Cortex of kidney (tissue), 1 donor: Measurements from ENCODE around the gene TM2D1.
"Not testable (repeated sequence)": the region's sequence is repeated elsewhere in the genome, so short reads cannot be mapped to it uniquely, and the experiment has no call there.

Experiments
- DNase-seq: peaks from one replicate; lab custom pipeline; 2025; lab: John Stamatoyannopoulos, UW

Gene TM2D1

DNA sequence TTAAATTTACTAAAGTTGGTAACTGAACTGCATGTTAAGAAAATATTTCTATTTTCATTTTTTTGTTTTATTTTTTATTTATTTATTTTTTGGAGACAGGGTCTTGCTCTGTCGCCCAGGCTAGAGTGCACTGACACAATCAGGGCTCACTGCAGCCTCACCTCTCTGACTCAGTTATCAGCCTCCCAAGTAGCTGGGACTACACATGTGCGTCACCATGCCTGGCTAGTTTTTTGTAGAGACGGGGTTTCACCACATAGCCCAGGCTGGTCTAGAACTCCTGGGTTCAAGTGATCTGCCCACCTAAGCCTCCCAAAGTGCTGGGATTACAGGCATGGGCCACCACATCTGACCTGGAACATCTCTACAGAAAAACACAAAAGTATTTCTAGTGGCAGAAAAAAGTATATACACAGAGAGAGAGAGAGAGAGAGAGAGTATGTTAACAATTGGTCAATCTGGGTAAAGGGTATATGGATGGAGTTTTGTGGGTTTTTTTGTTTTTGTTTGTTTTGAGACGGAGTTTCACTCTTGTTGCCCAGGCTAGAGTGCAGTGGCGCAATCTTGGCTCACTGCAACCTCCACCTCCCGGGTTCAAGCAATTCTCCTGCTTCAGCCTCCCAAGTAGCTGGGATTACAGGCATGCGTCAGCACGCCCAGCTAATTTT is 5.8 kb downstream of the TM2D1 start:
- not testable (repeated sequence) for DNase-seq

DNA sequence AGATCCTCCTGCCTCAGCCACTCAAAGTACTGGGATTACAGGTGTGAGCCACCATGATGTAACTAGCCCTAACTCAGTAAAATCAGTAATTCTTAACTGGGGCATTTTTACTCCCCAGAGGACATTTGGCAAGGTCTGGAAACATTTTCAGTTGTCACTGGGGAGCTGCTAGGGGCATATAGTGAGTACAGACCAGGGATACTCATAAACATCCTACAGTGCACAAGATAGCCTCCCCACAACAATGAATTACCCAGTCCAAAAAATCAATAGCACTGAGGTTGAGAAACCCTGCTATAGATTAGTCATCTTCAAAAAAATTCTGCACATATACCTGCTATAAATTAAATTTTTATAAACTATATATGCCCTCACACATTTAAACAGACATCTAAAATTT is 13.0 kb downstream of the TM2D1 start:
- DNase-seq, result no peak

DNA sequence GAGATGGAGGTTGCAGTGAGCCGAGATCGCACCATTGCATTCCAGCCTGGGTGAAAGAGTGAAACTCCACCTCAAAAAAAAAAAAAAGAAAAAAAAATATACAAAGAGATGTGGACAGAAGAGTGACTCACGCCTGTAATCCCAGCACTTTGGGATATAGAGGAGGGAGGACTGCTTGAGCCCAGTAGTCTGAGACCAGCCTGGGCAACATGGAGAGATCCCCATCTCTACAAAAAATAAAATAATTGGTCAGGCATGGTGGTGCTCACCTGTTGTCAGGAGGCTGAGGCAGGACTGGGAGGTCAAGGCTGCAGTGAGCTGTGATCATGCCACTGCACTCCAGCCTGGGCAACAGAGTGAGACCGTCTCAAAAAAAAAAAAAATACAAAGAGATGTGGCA is 13.7 kb downstream of the TM2D1 start:
- not testable (repeated sequence) for DNase-seq

DNA sequence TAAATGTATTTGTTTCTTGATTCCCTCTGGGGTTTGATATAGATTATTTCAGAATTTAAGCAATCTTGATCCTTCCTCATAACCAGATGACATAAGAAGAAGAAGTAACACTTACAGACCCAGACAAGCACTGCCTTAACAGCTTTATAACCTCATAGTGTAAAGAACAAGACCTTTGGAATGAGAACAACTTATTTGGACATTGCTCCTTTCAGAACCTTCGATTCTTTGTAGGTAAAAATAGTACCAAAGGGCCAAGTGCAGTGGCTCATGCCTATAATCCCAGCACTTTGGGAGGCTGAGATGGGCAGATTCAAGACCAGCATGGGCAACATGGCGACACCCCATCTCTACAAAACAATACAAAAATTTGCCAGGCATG is 15.0 kb downstream of the TM2D1 start:
- no peak for DNase-seq

DNA sequence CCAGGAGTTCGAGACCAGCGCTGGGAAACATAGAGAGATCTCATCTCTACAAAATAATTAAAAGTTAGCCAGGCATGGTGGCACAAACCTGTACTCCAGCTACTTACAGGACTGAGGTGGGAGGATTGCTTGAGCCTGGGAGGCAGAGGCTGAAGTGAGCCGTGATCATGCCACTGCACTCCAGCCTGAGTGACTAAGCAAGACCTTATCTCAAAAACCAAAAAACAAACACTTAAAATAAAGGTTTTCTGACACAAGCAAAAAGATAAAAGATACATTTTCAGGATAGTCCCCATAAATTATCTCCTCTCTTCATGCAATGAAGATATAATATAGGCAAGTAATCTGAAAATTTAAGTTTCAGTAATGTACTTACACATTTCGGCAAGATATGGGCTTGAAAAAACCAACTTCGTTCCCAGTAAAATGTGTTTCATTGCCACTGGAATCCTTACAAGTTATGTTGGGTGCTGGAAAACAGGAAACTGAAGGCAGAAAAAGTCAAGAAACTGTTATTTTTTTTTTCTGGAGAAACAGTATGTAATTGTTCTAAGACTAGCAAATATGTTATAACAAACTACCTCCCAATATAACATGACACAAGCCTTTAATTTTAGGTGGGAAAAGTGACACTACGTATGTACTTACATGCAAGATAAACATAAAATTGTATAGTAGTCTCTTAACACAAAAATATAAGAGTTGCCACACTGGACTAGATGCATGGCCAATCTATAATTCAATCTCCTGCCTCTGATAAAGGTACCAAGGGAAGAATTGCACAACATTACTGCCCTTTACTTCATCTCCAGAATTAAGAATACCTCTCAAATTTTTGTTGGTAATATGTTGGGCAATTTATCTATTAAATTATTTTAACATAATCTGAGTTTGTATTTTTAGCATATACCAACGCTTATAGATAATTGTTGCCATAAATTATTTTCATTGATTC is 15.7 kb downstream of the TM2D1 start:
- no peak for DNase-seq

DNA sequence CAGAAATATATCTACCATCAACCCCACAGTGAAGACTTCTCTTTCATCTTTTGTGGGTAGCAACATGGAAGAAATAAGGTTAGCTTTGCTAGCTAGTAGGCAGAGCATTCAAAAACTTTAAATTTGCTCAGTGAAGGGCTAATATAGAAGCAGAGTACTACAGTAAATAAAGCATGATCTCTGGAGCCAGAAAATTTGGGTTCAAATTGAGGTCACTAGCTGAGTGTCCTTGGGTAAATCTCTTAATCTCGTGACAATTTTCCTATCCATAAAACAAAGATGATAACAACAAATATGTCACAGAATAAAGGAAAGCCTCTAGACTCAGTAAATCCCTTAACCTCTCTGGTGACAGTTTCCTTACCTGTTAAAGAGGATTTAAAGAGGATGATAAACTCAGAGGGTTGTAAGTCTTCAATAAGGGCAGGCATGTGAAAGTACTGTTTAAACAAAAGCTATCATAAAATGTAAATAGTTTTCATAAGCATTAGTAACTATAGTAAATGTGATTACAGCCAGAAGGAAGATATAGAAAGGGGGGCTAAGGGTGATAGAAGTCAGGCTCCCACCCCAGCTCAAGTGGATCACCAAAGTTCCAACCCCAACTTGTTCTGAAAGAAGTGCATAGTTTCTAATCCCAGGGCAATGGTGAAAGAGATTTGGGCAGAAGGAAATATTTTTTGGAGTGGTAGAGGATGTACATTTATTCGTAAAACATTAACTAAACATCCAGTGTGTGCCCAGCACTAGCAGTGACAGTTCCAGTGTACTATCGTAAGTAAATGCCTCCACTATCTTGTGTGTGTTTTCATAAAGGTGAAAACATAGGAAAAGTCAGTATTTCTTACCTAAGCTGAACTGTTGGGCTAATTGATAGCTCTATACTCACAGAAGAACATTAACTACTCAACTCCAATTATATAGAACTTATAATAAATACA is 24.8 kb downstream of the TM2D1 start:
- DNase-seq, result no peak

DNA sequence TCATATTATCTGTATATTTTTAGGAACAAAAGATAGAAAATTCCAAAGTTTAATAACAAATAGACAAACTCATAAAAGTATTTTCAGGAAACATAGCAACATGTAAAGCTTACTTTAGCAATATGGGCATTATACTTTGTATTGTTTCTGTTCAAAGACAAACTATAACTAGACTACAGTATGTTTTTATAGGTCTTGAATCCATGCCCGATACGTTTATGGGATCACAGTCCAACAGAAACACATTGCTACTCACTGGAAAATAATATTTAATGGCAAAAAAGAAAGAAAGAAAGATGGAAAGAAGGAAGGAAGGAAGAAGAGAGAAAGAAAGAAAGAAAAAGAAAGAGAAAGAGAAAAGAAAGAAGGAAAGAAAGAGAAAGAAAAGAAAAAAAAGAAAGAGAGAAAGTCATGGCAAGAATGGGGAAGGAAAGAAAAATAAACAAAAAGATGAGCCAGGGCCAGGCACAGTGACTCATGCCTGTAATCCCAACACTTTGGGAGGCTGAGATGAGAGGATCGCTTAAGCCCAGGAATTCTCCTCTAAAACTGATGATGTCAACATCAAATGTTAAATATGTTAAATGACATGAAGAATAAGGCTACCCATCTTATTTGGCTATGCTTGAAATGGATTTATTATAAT is 32.7 kb downstream of the TM2D1 start:
- no peak for DNase-seq

DNA sequence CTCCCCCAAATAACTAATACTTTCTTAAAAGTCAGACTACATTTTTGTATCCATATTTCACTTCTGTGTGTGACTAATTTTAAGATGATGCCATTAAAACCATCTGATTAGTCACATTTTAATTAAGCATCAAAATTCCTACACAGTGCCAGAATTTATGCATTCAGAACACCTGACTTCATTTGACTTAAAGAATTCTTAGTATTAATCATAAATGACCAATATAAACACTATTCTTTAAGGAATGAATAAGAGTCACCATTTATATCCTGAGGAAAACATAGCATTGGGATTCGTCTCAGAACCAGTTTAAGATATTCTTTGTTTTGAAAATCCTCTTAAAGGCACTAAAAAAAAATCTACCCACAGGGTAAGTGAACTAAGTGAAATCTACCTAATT is 37.0 kb downstream of the TM2D1 start:
- DNase-seq, result no peak

DNA sequence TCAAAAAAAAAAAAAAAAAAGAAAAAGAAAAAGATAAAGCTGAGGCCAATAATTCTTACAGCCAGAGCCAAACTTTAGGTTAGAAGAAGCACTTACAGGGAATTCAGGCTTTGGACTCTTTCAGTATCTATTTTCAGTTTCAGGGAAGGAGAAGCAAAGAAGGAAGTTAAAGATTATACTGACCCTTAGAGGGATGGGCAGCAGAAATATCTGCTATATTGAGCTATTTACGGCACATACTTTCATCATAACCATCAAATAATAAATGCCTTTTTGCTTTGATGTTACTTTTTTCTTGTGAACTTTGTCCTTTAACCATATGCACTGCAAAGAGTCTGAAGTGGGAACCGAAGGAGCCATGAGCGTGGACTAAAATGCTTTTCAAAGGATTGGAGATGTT is 42.0 kb downstream of the TM2D1 start:
- DNase-seq, result no peak

DNA sequence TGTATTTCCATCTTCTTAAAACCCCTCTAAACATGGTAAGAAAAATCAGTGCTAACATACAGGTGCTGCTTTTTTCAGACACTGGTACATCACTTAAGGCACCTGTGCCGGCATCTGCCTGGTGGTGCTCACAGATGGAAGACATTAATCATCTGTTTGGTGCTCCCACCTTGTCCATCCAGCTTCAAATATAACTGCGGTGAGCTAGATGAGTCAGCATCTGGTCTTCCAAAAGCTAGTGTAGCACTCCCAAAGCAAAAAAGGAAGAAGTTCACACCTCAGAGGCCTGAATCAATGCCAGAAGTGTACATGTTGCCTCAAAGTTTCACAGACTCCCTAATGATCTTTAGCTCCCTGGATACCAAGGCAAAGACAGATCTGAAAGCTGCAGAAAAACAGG is 44.4 kb downstream of the TM2D1 start:
- DNase-seq, result no peak

DNA sequence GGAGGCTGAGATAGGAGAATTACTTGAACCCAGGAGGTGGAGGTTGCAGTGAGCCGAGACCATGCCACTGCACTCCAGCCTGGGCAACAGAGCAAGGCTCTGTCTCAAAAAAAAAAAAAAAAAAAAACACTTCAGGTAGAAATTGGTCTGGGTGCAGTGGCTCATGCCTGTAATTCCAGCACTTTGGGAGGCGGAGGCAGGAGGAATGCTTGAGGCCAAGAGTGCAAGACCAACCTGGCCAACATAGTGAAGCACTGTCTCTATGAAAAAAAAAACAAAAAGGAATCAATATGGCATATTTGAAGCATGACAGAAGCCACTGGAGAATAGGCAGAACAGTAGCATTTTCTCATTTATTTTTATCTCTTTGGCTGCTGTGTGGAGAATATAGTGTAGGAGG is 48.1 kb downstream of the TM2D1 start:
- not testable (repeated sequence) for DNase-seq

DNA sequence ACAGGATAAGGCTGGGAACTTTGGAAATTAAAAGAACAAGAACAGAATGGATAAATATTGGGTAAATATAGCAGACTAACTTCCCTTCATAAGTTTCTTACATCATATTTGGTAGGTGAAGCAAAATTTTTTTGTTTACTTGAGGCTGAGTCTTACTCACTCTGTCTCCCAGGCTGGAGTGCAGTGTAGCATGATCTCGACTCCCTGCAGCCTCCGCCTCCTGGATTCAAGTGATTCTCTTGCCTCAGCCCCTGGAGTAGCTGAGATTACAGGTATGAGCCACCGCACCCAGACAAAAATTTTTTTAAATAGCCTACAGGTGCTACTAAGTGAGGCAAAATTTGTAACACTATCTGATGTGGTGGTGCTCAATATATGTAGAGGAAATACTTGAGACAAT is 50.7 kb downstream of the TM2D1 start:
- DNase-seq, result no peak

DNA sequence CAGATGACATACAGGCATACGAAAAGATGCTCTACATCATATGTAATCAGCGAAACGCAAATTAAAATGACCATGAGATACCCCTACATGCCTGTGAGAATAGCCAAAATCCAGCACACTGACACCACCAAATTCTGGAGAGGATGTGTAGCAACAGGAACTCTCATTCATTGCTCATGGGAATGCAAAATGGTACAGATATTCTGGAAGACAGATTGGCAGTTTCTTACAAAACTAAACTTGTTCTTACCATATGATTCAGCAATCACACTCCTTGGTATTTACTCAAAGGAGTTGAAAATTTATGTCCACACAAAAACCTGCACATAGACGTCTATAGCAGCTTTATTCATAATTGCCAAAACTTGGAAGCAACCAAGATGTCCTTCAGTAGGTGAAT is 52.6 kb downstream of the TM2D1 start:
- DNase-seq, result no peak

DNA sequence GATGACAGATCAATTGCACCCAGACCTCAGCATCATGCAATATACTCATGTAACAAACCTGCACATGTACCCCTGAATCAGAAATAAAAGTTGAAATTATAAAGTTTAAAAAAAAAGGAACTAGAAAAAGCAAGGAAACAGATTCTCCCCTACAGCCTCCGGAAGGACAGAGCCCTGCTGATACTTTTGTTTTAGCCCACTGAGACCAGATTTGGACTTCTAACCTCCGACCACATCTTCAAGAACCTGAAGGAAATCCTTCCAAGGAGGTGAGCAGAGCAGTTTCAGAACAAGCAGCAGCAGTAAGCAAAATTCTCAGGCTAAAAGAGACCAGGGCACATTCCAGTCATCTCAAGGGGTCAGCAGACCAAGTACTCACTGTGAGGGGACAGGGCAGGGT is 54.5 kb downstream of the TM2D1 start:
- DNase-seq, result no peak

DNA sequence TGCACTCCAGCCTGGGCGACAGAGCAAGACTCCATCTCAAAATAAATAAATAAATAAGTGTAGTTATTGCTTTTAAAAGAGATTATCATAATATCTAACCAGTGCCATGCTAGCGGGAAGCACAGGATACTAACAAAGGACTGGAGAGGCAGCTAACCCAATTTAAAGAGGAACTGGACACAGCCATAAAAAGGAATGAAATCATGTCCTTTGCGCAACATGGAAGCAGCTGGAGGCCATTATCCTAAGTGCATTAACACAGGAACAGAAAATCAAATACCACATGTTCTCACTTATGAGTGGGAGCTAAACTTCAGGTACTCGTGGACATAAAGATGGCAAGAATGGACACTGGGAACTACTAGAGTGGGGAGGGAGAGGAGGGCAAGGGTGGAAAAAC is 54.9 kb downstream of the TM2D1 start:
- DNase-seq, result no peak

DNA sequence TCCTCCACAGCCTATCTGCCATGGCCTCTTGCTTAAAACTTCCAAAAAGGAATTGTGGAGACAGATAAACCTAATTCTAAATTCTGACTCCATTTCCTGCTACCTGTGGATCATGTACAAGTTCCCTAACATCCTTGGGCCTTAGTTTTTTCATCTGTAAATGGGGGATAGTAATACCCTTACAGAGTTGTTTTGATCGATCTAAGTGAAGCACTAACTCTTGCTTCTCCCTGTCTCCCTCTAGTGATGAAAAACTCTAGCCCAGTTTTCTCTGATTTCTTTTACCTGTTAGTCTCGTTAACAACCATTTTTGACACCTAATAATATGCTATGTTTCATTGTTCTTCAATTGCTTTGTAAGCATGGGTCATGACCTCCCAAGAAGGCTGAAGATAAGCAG is 65.9 kb downstream of the TM2D1 start:
- DNase-seq, result no peak

DNA sequence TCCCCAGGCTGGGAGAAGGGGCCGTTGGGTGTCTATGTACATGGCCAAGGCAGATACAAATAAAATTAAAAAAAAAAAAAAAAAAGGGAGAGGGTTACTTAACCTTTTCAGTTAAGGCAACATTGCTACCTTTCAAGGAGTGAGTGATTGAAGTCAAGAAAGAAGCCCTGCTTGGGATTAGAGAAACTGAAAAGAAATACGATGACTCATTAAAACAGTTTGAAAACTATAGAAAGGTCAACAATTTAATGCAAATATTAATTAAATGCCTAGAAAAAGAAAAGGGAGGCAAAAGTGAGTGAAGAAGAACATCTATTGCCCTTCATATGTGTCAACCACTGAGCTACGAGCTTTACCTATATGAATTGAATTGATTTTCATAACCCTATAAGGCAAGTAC is 69.5 kb downstream of the TM2D1 start:
- DNase-seq, result no peak

DNA sequence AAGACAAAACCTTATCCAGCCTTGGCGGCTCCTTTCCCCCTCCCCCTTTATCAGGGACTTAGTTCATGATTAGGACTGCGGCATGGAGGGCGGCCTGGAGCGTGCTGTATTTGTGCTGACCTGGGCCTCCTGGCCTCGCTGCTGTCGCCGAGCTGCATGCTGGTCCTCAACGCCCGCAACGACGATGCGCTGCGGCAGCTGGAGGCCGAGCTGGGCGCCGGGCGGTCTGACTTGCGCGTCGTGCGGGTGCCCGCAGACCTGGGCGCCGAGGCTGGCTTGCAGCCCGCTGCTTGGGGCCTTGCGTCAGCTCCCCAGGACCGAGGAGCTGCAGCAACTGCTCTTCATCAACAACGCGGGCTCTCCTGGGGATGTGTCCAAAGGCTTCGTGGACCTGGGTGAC is 70.9 kb downstream of the TM2D1 start:
- no peak for DNase-seq

DNA sequence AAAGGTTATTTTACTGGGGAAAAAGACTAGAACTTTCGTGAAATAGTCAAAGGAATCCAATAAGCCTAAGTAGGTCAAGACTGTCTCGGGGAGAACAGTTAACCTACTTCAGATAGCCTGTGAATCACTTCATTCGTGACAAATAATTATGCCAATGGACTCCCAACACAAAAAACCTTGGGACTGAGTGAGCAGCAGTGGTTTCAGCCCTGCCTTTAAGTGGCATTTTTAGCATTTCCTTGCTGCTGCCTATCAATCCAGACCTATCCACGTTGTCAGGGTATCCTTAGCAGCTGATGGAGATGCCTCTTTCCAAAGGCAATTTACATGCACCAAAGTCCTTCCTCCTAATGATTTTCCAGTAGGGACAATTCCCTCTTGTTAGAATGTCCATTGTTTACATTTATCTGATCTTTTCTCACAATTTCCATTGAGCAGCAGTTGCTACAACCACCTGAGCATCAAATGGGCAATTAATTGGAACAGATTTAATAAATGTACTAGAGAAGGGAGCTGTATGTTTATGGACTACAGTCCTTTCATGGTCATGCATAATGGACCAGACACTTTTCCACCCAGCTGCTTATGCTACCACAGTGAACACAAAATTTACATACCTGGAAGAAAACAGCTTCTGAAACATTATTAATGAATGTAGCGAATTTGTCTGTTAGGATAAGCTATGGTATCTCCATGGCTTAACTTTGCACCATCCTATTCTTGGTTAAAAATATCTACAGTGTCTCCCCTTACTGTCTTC is 75.8 kb downstream of the TM2D1 start:
- DNase-seq, result no peak

DNA sequence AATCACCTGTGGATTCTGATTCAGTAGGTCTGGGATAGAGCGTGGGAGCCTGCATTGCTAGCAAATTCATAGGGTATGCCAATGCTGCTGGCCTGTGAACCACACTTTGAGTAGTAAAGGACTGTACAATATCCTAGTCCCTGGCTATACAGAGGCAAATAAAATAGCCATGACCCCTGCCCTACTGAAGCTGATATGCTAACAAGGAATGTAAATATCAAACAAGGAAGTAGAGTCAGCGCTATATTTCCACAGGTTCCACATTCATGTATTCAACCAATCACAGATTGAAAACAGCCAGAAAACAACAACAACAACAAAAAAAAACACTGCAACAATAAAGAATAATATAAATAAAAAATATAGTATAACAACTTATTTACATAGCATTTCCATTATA is 77.8 kb downstream of the TM2D1 start:
- no peak for DNase-seq

DNA sequence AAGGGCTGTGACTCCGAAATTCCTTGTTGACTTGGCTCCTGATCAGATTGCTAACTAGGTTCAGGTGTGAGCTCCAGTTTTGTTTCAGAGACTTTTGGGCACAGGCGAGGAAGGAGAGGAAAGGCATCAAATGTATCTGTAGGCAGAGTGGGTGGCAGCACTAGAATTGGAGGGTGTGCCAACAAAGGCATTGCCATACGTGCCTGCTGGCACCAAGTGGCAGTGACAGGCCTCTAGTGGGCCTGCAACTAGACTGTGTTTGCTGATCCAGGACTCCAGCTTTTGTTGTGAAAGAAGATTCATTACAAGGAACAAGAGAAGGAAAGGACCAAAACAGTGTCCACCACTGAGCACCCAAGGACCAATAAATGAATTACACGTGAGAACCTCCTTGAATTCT is 79.5 kb downstream of the TM2D1 start:
- no peak for DNase-seq
